Motor neuron (in vitro differentiated cells): Measurements from ENCODE around the gene ITGB1BP1. TPM values are rescaled to one million over a fixed set of nuclear protein-coding genes. Genes with fewer than 3 reads are reported as not detected.

Experiments used
- ATAC-seq, 8 experiments: fragments of 200-7000 bp; cut with Tn5 transposase; replicated peaks in 6 of 8; 2 replicates each; pipeline ENCODE4 v1.8.0; 2021; ENCODE audit warnings: mild to moderate bottlenecking in 8 of 8, moderate library complexity in 8 of 8
- H3K27ac ChIP-seq, 2 donors: fragments of 250-450 bp; sonication (Bioruptor Pico); 2 replicates each; pipeline ENCODE4 v1.9.0; 2021; ENCODE audit warnings: antibody characterized with exemption in 2 of 2, mild to moderate bottlenecking in 2 of 2, moderate library complexity in 1 of 2
- H3K4me1 ChIP-seq, 2 donors: fragments of 250-450 bp; sonication (Bioruptor Pico); replicated peaks in 1 of 2; 2 replicates each; pipeline ENCODE4 v1.6.1; 2021; ENCODE audit warnings: antibody characterized with exemption in 2 of 2, mild to moderate bottlenecking in 2 of 2, moderate library complexity in 1 of 2
- H3K4me3 ChIP-seq, 5 donors: fragments of 250-450 bp; sonication (Bioruptor Pico); 2 replicates each; pipeline ENCODE4 v1.9.0; 2021; ENCODE audit warnings: antibody characterized with exemption in 5 of 5, mild to moderate bottlenecking in 5 of 5, moderate library complexity in 4 of 5
- WGBS, 10 experiments: fragments of 450-650 bp; shearing (Covaris generic); methylation state at CpG; one replicate each; pipeline ENCODE4 v1.0.0; 2022; 5-methylcytosine and 5-hydroxymethylcytosine counted together
- in situ Hi-C, 9 experiments: fragments of 400-800 bp; cut with MboI; loops; one replicate each; pipeline ENCODE4 v1.15.0; 2021; ENCODE audit warnings: low sequenced_read_pairs in 9 of 9, low pct_unique_long_range_greater_than_20kb in 2 of 9; ENCODE audit not compliant: unreplicated experiment in 9 of 9
- total RNA-seq, 8 experiments: library from RNA; unstranded; fragments of 300-600 nt; gene quantifications; 2 replicates each; pipeline versions ENCODE4 v1.2.3 to v1.2.4, GENCODE V29; 2022

The ITGB1BP1 gene
- total RNA-seq, 8 experiments from 2014 or later: 25.0 to 61.2 (median 38.5) TPM

- H3K4me1 ChIP-seq: peaks cover 17 to 22% of the 10 kb centered on the region in 2 donors
- in situ Hi-C loops: no loop called here
- no peak overlapping the region for H3K4me3 ChIP-seq
- whole genome bisulfite sequencing, 10 experiments: 100% methylated on average over 1 of the region's 1 CpG; no CpG with 5 or more reads in 8 of the 10 experiments
- no peak overlapping the region for H3K27ac ChIP-seq
- no peak for ATAC-seq
Measured at GRCh38 chr2:9358846-9359245, 64.5 kb downstream of the ITGB1BP1 start.

- ATAC-seq: peak in 7 of 8 experiments; percentile 64 to 97 (median 94)
- H3K4me1 ChIP-seq: peaks cover 17 to 22% of the 10 kb centered on the region in 2 donors
- 2 to 70% (median 12%) methylated on average over 2 to 11 of the region's 11 CpGs; no CpG with 5 or more reads in 4 of the 10 experiments for WGBS, 10 experiments
- H3K4me3 ChIP-seq: peak overlapping the region in 1 of 5 donors; percentile 1
- no peak overlapping the region for H3K27ac ChIP-seq
- in situ Hi-C loops: no loop called here
Measured at GRCh38 chr2:9356261-9356660, 67.1 kb downstream of the ITGB1BP1 start.

- Histone ChIP-seq H3K4me1 (peaks cover 17 to 22% of the 10 kb centered on the region in 2 donors), H3K4me3 (no peak overlapping the region), H3K27ac (no peak overlapping the region)
- peak in 4 of 8 experiments; percentile 13 to 64 (median 37) for ATAC-seq
- WGBS, 10 experiments: 0 to 67% (median 35%) methylated on average over 2 to 4 of the region's 4 CpGs; no CpG with 5 or more reads in 1 of the 10 experiments
- in situ Hi-C loops: no loop called here
Measured at GRCh38 chr2:9355716-9356115, 67.6 kb downstream of the ITGB1BP1 start.

GRCh38 chr2:9355270-9355669 lies 68.1 kb downstream of the ITGB1BP1 start:
- H3K4me3 ChIP-seq: no peak overlapping the region
- 0 to 100% (median 76%) methylated on average over 1 to 3 of the region's 3 CpGs for WGBS, 10 experiments
- in situ Hi-C loops: no loop called here
- ATAC-seq: peak in 1 of 8 experiments; percentile 18
- H3K27ac ChIP-seq: no peak overlapping the region
- peaks cover 17 to 22% of the 10 kb centered on the region in 2 donors for H3K4me1 ChIP-seq

- in situ Hi-C loops: no loop called here
- ATAC-seq: no peak
- H3K4me3 ChIP-seq: no peak overlapping the region
- H3K27ac ChIP-seq: no peak overlapping the region
- peaks cover 17 to 22% of the 10 kb centered on the region in 2 donors for H3K4me1 ChIP-seq
- WGBS, 10 experiments: 67 to 100% (median 88%) methylated on average over 1 to 7 of the region's 12 CpGs; no CpG with 5 or more reads in 2 of the 10 experiments
Measured at GRCh38 chr2:9354318-9354717, 69.0 kb downstream of the ITGB1BP1 start.

Other genes starting within 250 kb of the ITGB1BP1 start
- gene ASAP2, start 216.7 kb downstream of the ITGB1BP1 start, total RNA-seq: 10 to 100 TPM in 7 of 8 experiments, 1 to 10 TPM in 1; 8.5 to 26.7 (median 19.1) TPM
- gene CPSF3, start 126 bp upstream of the ITGB1BP1 start, total RNA-seq: 10 to 100 TPM; 32.7 to 64.5 (median 41.8) TPM
- gene IAH1, start 51.0 kb upstream of the ITGB1BP1 start, total RNA-seq: 10 to 100 TPM; 16.1 to 51.9 (median 33.8) TPM
- gene ADAM17, start 132.3 kb upstream of the ITGB1BP1 start, total RNA-seq: 10 to 100 TPM; 24.2 to 59.7 (median 34.1) TPM
- gene YWHAQ, start 207.5 kb upstream of the ITGB1BP1 start, total RNA-seq: 100 to 1,000 TPM; 308 to 428 (median 331) TPM